SJSA1 (cell line): ENCODE measurements around the gene CDK14. TPM values are rescaled to one million over a fixed set of nuclear protein-coding genes. Genes with fewer than 3 reads are reported as not detected.

Experiments used
- DNase-seq, 2 experiments: peaks; one replicate each; pipeline ENCODE4 v3.0.0-alpha.2; 2015 to 2020; ENCODE audit warnings: low spot score in 2 of 2, low read depth in 1 of 2
- H3K27ac ChIP-seq: fragments of 250-450 bp; sonication (Bioruptor Pico); 2 replicates; pipeline ENCODE4 v1.5.1; 2020; ENCODE audit warnings: mild to moderate bottlenecking, moderate library complexity
- H3K27me3 ChIP-seq: fragments of 250-450 bp; sonication (Bioruptor Pico); replicated peaks from 2 replicates; pipeline ENCODE4 v1.5.1; 2020; ENCODE audit warnings: mild to moderate bottlenecking, moderate library complexity
- H3K36me3 ChIP-seq: fragments of 250-450 bp; sonication (Bioruptor Pico); 2 replicates; pipeline ENCODE4 v1.5.1; 2020; ENCODE audit warnings: mild to moderate bottlenecking
- H3K4me1 ChIP-seq: fragments of 250-450 bp; sonication (Bioruptor Pico); replicated peaks from 2 replicates; pipeline ENCODE4 v1.6.1; 2021; ENCODE audit warnings: mild to moderate bottlenecking
- H3K4me3 ChIP-seq: fragments of 250-450 bp; sonication (Bioruptor Pico); 2 replicates; pipeline ENCODE4 v1.5.1; 2020; ENCODE audit warnings: mild to moderate bottlenecking
- H3K9me3 ChIP-seq: fragments of 250-450 bp; sonication (Bioruptor Pico); replicated peaks from 2 replicates; pipeline ENCODE4 v1.5.1; 2020; ENCODE audit warnings: mild to moderate bottlenecking
- total RNA-seq: library from RNA; depleted of rRNA; stranded (reverse); fragments of >200 nt; shearing (Covaris generic); gene quantifications from 2 replicates; pipeline ENCODE4 v1.2.3, GENCODE V29; 2014

Gene CDK14
- total RNA-seq, 1 experiment from 2014 or later = 20.8 TPM

- no peaks in the 10 kb centered on the region for H3K4me1 ChIP-seq
- no peak for DNase-seq
- H3K27ac ChIP-seq = no peak overlapping the region
- H3K27me3 ChIP-seq = no peaks in the 10 kb centered on the region
- no peak overlapping the region for H3K4me3 ChIP-seq
- H3K36me3 ChIP-seq = no peaks in the 10 kb centered on the region
- H3K9me3 ChIP-seq = no peaks in the 10 kb centered on the region
Observed at GRCh38 chr7:91064938-91065337, 468.8 kb downstream of the CDK14 start.

- Histone ChIP-seq H3K9me3 (no peaks in the 10 kb centered on the region), H3K4me3 (no peak overlapping the region), H3K36me3 (no peaks in the 10 kb centered on the region), H3K27me3 (no peaks in the 10 kb centered on the region), H3K27ac (no peak overlapping the region), H3K4me1 (no peaks in the 10 kb centered on the region)
- DNase-seq = no peak
Observed at GRCh38 chr7:91066627-91067026, 470.5 kb downstream of the CDK14 start.

GRCh38 chr7:91067242-91067641 lies 471.1 kb downstream of the CDK14 start:
- H3K36me3 ChIP-seq = no peaks in the 10 kb centered on the region

GRCh38 chr7:91068136-91068795 lies 472.1 kb downstream of the CDK14 start:
- no peak for DNase-seq
- no peak overlapping the region for H3K4me3 ChIP-seq
- H3K9me3 ChIP-seq = no peaks in the 10 kb centered on the region

More at GRCh38 chr7:91067242-91067641, 471.1 kb downstream of the CDK14 start:
- no peak overlapping the region for H3K27ac ChIP-seq
- no peaks in the 10 kb centered on the region for H3K27me3 ChIP-seq
- H3K9me3 ChIP-seq = no peaks in the 10 kb centered on the region
- DNase-seq = no peak
- H3K4me1 ChIP-seq = no peaks in the 10 kb centered on the region
- no peak overlapping the region for H3K4me3 ChIP-seq

GRCh38 chr7:91069146-91069545 lies 473.0 kb downstream of the CDK14 start:
- H3K4me3 ChIP-seq = no peak overlapping the region
- no peaks in the 10 kb centered on the region for H3K4me1 ChIP-seq
- DNase-seq = no peak
- H3K27me3 ChIP-seq = no peaks in the 10 kb centered on the region
- 0 out of 2 replicates have a peak, but pooled peaks cover 5% of the 10 kb centered on the region for H3K36me3 ChIP-seq
- no peaks in the 10 kb centered on the region for H3K9me3 ChIP-seq
- H3K27ac ChIP-seq = no peak overlapping the region

More at GRCh38 chr7:91068136-91068795, 472.1 kb downstream of the CDK14 start:
- H3K27ac ChIP-seq = no peak overlapping the region
- H3K4me1 ChIP-seq = no peaks in the 10 kb centered on the region
- 0 out of 2 replicates have a peak, but pooled peaks cover 5% of the 10 kb centered on the region for H3K36me3 ChIP-seq
- no peaks in the 10 kb centered on the region for H3K27me3 ChIP-seq

- Histone ChIP-seq H3K27ac (peak overlapping the region; percentile 2; the same call in 1 of the 2 replicates), H3K4me1 (peaks cover 35% of the 10 kb centered on the region), H3K9me3 (no peaks in the 10 kb centered on the region), H3K4me3 (no peak overlapping the region), H3K36me3 (no peaks in the 10 kb centered on the region), H3K27me3 (no peaks in the 10 kb centered on the region)
- DNase-seq = peak in 1 of 2 experiments; percentile 22
Observed at GRCh38 chr7:91079487-91079886, 483.4 kb downstream of the CDK14 start.

GRCh38 chr7:91080351-91080750 lies 484.2 kb downstream of the CDK14 start:
- Histone ChIP-seq H3K9me3 (no peaks in the 10 kb centered on the region), H3K36me3 (no peaks in the 10 kb centered on the region), H3K4me1 (peaks cover 35% of the 10 kb centered on the region), H3K27ac (no peak overlapping the region), H3K4me3 (no peak overlapping the region), H3K27me3 (no peaks in the 10 kb centered on the region)
- DNase-seq = no peak

- no peak overlapping the region for H3K4me3 ChIP-seq
- H3K9me3 ChIP-seq = no peaks in the 10 kb centered on the region
- peaks cover 35% of the 10 kb centered on the region for H3K4me1 ChIP-seq
- H3K27me3 ChIP-seq = no peaks in the 10 kb centered on the region
- DNase-seq = peak in 1 of 2 experiments; percentile 65
- H3K27ac ChIP-seq = peak overlapping the region; percentile 20; the same call in 1 of the 2 replicates
- H3K36me3 ChIP-seq = no peaks in the 10 kb centered on the region
Observed at GRCh38 chr7:91082038-91082437, 485.9 kb downstream of the CDK14 start.

- no peak overlapping the region for H3K27ac ChIP-seq
- DNase-seq = no peak
- H3K9me3 ChIP-seq = no peaks in the 10 kb centered on the region
- H3K36me3 ChIP-seq = no peaks in the 10 kb centered on the region
- peaks cover 35% of the 10 kb centered on the region for H3K4me1 ChIP-seq
- H3K27me3 ChIP-seq = no peaks in the 10 kb centered on the region
- H3K4me3 ChIP-seq = no peak overlapping the region
Observed at GRCh38 chr7:91082852-91083495, 486.9 kb downstream of the CDK14 start.

- H3K9me3 ChIP-seq = no peaks in the 10 kb centered on the region
- no peaks in the 10 kb centered on the region for H3K27me3 ChIP-seq
- H3K4me3 ChIP-seq = no peak overlapping the region
- DNase-seq = no peak
- H3K4me1 ChIP-seq = peaks cover 27% of the 10 kb centered on the region
- no peak overlapping the region for H3K27ac ChIP-seq
- no peaks in the 10 kb centered on the region for H3K36me3 ChIP-seq
Observed at GRCh38 chr7:91083855-91084644, 487.9 kb downstream of the CDK14 start.

- Histone ChIP-seq H3K27me3 (no peaks in the 10 kb centered on the region), H3K4me3 (no peak overlapping the region), H3K4me1 (peaks cover 18% of the 10 kb centered on the region), H3K36me3 (no peaks in the 10 kb centered on the region), H3K9me3 (no peaks in the 10 kb centered on the region), H3K27ac (no peak overlapping the region)
- no peak for DNase-seq
Observed at GRCh38 chr7:91085175-91085574, 489.1 kb downstream of the CDK14 start.

- Histone ChIP-seq H3K4me3 (no peak overlapping the region), H3K27ac (no peak overlapping the region), H3K27me3 (no peaks in the 10 kb centered on the region), H3K4me1 (peaks cover 11% of the 10 kb centered on the region), H3K36me3 (no peaks in the 10 kb centered on the region), H3K9me3 (no peaks in the 10 kb centered on the region)
- DNase-seq = no peak
Observed at GRCh38 chr7:91086200-91086599, 490.1 kb downstream of the CDK14 start.

GRCh38 chr7:91088156-91088555 lies 492.0 kb downstream of the CDK14 start:
- Histone ChIP-seq H3K9me3 (no peaks in the 10 kb centered on the region), H3K27ac (no peak overlapping the region), H3K27me3 (no peaks in the 10 kb centered on the region), H3K36me3 (no peaks in the 10 kb centered on the region), H3K4me1 (no peaks in the 10 kb centered on the region), H3K4me3 (no peak overlapping the region)
- no peak for DNase-seq

GRCh38 chr7:91088691-91089090 lies 492.6 kb downstream of the CDK14 start:
- no peak overlapping the region for H3K4me3 ChIP-seq
- no peaks in the 10 kb centered on the region for H3K4me1 ChIP-seq
- no peak overlapping the region for H3K27ac ChIP-seq
- no peaks in the 10 kb centered on the region for H3K36me3 ChIP-seq
- no peak for DNase-seq
- no peaks in the 10 kb centered on the region for H3K27me3 ChIP-seq
- no peaks in the 10 kb centered on the region for H3K9me3 ChIP-seq
